Inflammatory macrophage treated with lipopolysaccharide for 1 hour (primary cell): Measurements from ENCODE around the gene SUPT5H.
"Not testable (repeated sequence)": the region's sequence is repeated elsewhere in the genome, so short reads cannot be mapped to it uniquely, and the experiment has no call there.

Experiments used
- DNase-seq, 2 donors: peaks; one replicate each; pipeline ENCODE4 v3.0.0-alpha.2; 2020 to 2022

The SUPT5H gene

GRCh38 chr19:39469036-39469435 is 23.7 kb downstream of the SUPT5H start:
- no peak for DNase-seq

DNA sequence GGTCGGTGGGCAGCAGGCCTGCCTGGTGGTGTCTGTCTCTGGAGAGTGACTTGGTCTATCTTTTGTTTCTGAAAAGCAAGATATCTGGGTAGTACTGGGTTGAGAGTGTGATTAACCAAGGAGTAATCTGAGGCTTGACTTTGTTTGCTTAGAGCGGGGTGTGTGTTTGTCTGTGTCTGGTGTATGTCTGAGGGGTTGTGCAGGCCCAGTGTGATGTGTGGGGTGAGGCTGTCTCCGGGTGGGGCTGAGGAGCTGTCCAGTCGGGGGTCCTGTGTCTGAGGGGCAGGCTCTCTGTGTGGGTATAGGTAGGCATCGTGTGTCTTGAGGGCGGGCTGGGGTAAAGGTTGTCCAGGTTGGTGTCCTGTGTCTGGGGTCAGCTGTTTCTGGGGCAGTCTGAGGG is 24.2 kb downstream of the SUPT5H start:
- DNase-seq = no peak

DNA sequence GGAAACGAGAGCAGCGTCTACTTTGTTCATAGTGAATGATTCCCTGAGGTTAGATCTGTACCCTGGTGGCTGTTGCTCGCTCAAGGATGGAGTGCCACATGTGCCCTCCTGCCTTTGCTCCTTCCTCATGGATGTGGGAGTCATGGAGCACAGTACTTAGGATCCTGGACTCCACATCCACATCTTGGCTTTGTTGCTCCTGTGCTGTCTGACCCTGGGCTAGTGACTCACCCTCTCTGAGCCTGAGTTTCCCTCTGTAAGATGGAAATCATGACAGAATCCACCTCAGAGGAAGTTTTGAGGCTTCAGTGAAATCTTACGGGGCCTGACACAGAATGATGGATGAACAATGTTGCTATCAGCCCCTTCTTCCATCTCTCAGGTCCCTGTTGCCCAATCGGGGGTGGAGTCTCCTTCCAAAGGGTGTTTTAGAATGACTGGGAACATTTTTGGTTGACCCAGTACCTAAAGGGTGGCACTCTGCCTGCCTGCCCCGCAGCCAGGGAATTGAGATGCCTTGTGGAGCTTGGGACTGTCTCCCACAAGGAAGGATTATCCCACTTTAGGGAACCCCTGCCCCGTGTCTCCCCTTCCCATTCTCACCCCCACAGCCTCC is 25.4 kb downstream of the SUPT5H start:
- no peak for DNase-seq

DNA sequence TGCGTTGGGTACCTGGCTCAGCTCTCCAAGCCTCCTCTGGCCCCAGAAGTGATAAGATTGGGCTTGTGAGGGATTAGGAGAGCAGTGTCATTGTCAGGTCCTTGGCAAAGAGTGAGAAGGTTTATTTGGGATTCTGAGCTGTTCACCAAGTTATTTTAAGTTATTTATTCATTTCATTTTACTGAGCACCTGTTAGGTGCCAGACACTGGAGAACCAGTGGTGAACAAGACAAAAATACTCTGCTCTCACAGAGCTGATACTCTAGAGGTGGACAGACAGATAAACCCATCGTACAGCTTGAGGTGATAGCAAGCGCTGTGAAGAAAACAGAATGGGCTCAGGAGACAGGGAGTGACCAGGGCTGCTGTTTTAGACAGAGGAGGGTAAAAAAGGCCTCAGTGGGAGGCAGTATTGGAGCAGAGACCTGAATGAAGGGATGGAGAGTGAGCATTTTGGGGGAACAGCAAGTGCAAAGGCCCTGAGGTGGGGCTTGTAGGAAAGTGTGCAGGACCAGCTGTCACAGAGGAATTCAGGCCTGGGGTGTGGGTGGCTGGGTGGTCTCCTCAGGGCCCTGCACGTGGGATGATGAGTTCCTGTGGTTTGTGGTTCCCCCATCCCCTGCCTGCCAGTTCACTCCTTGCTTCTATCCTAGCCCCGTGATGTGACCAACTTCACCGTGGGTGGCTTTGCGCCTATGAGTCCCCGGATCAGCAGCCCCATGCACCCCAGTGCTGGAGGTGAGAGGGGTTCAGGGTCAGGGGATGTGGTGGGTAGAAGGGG is 26.6 kb downstream of the SUPT5H start:
- DNase-seq = no peak

DNA sequence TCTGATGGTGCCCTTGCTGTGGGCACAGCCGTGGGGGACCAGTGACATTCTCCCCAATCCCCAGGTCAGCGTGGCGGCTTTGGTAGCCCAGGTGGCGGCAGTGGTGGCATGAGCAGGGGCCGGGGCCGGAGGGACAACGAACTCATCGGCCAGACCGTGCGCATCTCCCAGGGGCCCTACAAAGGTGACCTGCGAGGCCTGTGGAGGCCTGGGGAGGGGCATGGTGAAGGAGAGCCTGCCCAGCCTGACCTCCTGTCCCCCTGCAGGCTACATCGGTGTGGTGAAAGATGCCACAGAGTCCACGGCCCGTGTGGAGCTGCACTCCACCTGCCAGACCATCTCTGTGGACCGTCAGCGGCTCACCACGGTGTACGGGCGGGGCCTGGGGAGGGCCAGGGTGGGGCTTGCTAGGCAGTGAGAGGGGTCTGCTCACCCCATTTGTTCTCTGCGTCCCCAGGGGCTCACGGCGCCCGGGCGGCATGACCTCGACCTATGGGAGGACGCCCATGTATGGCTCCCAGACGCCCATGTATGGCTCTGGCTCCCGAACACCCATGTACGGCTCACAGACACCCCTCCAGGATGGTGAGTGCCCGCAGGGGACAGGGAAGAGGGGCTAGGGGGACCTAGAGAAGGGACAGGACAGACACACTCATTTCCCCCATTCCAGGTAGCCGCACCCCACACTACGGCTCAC is 27.5 kb downstream of the SUPT5H start:
- no peak for DNase-seq

- no peak for DNase-seq
Measured at GRCh38 chr19:39473443-39473960, 28.1 kb downstream of the SUPT5H start.

DNA sequence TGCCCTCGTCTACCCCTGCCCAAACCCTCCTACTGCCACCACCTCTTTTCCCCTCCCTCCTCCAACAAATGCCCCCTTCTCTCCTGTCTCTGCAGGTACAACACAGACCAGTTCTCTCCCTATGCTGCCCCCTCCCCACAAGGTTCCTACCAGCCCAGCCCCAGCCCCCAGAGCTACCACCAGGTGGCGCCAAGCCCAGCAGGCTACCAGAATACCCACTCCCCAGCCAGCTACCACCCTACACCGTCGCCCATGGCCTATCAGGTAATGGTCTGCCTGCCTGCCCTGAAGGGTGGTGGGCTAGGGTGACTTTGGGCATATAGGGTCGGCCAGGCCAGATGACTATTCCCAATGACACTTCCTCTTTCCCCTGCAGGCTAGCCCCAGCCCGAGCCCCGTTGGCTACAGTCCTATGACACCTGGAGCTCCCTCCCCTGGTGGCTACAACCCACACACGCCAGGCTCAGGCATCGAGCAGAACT is 28.8 kb downstream of the SUPT5H start:
- peak in 1 of 2 donors; percentile 61 for DNase-seq

DNA sequence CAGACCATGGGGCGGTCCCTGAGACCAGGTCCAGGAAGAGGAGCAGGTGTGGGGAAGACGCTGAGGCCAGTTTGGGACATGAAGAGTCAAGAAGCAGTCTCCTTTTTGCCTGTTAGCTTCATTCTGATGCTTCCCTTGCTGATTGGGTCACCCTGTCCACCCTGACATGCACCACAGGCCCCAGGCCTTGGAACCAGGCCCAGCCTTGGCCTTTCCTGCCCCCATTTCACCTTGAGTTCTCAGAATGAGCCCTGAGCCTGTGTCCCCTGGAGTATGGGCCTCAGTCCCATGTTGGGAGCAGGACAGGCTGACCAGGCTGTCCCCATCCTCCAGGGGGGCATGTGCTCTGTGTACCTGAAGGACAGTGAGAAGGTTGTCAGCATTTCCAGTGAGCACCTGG is 30.4 kb downstream of the SUPT5H start:
- no peak for DNase-seq

DNA sequence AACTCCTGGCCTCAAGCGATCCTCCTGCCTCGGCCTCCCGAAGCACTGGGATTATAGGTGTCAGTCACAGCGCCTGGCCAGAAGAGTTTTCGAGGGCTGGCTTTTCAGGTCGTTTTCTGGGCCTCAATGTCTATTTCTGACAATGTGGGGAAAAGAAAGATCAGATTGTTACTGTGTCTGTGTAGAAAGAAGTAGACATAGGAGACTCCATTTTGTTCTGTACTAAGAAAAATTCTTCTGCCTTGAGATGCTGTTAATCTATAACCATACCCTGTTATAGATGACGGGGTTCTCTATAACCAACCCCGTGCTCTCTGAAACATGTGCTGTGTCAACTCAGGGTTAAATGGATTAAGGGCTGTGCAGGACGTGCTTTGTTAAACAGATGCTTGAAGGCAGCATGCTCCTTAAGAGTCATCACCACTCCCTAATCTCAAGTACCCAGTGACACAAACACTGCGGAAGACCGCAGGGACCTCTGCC is 34.0 kb downstream of the SUPT5H start:
- not testable (repeated sequence) for DNase-seq

DNA sequence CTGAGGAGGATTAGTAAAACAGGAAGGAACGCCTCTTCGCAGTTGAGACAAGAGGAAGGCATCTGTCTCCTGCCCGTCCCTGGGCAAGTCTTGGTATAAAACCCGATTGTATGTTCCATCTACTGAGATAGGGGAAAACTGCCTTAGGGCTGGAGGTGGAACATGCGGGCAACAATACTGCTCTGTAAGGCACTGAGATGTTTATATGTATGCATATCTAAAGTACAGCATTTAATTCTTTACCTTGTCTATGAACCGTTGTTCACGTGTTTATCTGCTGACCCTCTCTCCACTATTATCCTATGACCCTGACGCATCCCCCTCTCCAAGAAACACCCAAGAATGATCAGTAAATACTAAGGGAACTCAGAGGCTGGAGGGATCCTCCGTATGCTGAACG is 34.5 kb downstream of the SUPT5H start:
- no peak for DNase-seq

DNA sequence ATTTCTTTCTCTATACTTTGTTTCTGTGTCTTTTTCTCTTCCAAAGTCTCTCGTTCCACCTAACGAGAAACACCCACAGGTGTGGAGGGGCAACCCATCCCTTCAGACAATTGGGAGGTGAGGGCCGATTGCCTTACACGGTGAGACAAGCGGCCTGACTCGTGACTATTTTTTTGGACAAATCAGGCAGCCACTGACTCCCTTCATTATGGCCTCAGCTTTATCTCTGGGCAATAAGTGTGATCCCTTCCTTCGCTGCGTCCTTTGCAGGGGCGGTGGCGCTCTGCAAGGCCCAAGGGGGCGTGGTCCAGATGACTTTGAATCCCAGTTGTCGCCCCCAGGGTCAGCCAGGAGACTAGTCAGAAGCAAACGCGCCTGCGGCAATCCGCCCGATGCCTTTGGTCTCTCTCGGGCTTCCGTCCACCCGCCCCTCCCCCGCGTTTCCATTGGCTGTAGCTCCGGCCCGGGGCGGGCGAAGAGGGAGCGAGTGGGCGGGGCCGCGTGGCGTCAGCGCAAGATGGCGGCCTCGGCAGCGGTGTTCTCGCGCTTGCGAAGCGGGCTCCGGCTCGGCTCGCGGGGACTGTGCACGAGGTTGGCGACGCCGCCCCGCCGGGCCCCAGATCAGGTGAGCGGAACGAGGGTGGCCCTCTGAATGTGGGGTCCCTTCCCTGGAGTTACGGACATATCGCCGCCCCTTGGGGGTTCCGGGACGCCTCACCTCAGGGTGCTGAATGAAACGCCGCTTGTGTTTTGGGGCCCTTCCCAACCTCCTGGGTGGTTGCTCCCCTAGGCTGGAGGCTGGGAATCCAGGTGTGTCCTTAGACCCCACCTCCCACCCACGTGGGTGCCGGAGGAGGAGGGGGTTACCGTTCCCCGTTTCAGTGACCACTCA is 35.2 kb downstream of the SUPT5H start, which contains the start of gene TIMM50:
TSS of gene TIMM50 (plus strand) at position 502 of the 892 bp plus-strand sequence. CDS start at position 518, 16 bp downstream.
- peak; percentile 93 to 98 for DNase-seq

GRCh38 chr19:39481229-39481545 is 35.8 kb downstream of the SUPT5H start:
- DNase-seq = no peak

DNA sequence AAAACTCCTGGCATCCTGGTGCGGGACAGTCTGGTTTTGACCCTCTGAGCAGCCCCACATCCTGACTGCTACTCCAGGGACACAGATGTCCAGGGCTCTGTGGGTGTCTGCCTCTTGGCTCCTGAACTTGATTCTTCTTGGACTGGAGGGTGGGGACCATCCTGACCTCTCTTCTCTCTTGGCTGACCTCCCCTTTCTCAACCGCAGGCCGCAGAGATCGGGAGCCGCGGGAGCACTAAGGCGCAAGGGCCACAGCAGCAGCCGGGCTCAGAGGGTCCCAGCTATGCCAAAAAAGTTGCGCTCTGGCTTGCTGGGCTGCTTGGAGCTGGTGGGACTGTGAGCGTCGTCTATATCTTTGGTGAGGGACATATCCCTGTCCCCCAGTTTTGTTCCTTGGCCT is 36.3 kb downstream of the SUPT5H start:
- no peak for DNase-seq

- DNase-seq = no peak
Measured at GRCh38 chr19:39483141-39483540, 37.8 kb downstream of the SUPT5H start.

GRCh38 chr19:39489756-39490155 is 44.4 kb downstream of the SUPT5H start:
- DNase-seq = no peak

GRCh38 chr19:39492225-39492624 is 46.8 kb downstream of the SUPT5H start:
- no peak for DNase-seq

DNA sequence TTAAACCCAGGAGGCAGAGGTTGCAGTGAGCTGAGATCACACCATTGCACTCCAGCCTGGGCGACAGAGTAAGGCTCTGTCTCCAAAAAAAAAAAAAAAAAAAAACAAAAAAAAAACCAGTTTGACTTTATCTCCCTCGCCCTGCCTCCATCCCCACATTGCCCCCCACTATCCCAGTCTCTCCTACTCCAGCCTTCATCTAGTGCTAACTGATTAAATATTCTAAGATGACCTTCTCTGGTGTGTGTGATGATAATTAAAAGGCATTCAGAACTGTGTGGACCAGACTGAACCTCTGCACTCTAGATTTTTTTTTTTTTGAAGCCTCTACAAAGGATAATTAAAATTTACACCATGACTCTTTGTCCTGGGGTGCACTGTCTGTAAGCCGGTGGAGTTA is 47.4 kb downstream of the SUPT5H start:
- no peak for DNase-seq

- no peak for DNase-seq
Measured at GRCh38 chr19:39494661-39495060, 49.3 kb downstream of the SUPT5H start.

GRCh38 chr19:39496063-39496462 is 50.7 kb downstream of the SUPT5H start:
- no peak for DNase-seq

GRCh38 chr19:39497701-39497995 is 52.3 kb downstream of the SUPT5H start:
- no peak for DNase-seq

- DNase-seq = no peak
Measured at GRCh38 chr19:39497996-39498797, 52.8 kb downstream of the SUPT5H start.
